Measurements from ENCODE around the gene EXOC1L.

EXOC1L gene

DNA sequence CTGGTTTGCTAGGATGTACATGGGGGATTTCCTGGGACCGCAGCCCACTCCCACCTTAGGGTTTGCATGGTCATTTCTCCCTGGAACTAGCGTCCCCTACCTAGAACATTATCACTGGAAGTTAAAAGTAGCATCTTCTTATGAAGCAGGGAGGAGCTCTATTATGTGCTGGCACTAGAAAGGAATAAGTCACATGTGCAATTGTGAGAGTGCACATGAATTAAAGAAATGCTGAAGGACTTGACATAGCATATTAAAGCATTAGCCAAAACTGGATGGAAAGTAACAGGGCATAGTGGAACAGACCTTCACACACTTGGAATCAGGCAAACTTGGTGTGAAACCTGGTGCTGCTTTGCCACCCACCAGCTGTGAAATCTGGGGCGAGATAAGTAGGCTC lies 2.7 kb downstream of the EXOC1L start:
- Histone ChIP-seq H3K4me3 (ENCODE audit: low read length) (no peak overlapping the region), H3K36me3 (replicated peaks; ENCODE audit: low read depth, low read length) (no peaks in the 10 kb centered on the region), H3K9me3 (ENCODE audit: insufficient read depth, low read length) (no peaks in the 10 kb centered on the region), H2AFZ (ENCODE audit: low read depth, low read length) (no peak overlapping the region), H3K27me3 (ENCODE audit: low read depth, low read length) (no peaks in the 10 kb centered on the region), H3K4me2 (ENCODE audit: low read length) (no peak overlapping the region), H4K20me1 (ENCODE audit: insufficient read depth, low read length) (no peaks in the 10 kb centered on the region), H3K9ac (ENCODE audit: low read length) (no peak overlapping the region), H3K27ac (ENCODE audit: low read length) (no peak overlapping the region), H3K79me2 (ENCODE audit: low read length) (no peaks in the 10 kb centered on the region), H3K4me1 (ENCODE audit: low read length) (no peaks in the 10 kb centered on the region)
- no peak for TF ChIP-seq EZH2phosphoT487 (IDR thresholded peaks at IDR 0.05; ENCODE audit: low read depth)
- TF ChIP-seq, protein P1, sequence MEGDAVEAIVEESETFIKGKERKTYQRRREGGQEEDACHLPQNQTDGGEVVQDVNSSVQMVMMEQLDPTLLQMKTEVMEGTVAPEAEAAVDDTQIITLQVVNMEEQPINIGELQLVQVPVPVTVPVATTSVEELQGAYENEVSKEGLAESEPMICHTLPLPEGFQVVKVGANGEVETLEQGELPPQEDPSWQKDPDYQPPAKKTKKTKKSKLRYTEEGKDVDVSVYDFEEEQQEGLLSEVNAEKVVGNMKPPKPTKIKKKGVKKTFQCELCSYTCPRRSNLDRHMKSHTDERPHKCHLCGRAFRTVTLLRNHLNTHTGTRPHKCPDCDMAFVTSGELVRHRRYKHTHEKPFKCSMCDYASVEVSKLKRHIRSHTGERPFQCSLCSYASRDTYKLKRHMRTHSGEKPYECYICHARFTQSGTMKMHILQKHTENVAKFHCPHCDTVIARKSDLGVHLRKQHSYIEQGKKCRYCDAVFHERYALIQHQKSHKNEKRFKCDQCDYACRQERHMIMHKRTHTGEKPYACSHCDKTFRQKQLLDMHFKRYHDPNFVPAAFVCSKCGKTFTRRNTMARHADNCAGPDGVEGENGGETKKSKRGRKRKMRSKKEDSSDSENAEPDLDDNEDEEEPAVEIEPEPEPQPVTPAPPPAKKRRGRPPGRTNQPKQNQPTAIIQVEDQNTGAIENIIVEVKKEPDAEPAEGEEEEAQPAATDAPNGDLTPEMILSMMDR (IDR thresholded peaks at IDR 0.05; ENCODE audit: low read depth, low read length): no peak

DNA sequence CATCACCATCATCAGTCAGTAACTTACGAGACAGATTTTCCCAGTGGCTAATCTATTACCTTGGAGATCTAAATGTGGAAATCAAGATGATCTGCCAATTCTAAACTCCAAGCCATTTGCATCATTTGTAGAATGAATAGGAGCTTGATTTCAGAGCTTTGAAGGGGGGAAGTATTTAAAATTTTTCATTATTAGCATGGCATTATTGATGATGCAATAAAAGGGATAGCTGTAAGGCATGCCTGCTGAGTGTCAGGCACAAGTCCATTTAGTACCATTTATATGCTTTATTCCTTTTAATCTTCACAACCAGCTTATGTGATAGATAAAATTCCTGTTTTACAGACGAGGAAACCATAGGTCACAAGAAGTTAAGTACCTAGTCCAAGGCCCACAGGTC lies 5.3 kb downstream of the EXOC1L start:
- H3K79me2 ChIP-seq (ENCODE audit: low read length): no peaks in the 10 kb centered on the region
- H3K4me1 ChIP-seq (ENCODE audit: low read length): no peaks in the 10 kb centered on the region
- H3K4me2 ChIP-seq (ENCODE audit: low read length): no peak overlapping the region
- no peak overlapping the region for H2AFZ ChIP-seq (ENCODE audit: low read depth, low read length)
- H3K27me3 ChIP-seq (ENCODE audit: low read depth, low read length): no peaks in the 10 kb centered on the region
- H3K27ac ChIP-seq (ENCODE audit: low read length): no peak overlapping the region
- no peaks in the 10 kb centered on the region for H3K36me3 ChIP-seq (replicated peaks; ENCODE audit: low read depth, low read length)
- no peaks in the 10 kb centered on the region for H3K9me3 ChIP-seq (ENCODE audit: insufficient read depth, low read length)
- TF ChIP-seq, protein P1 (IDR thresholded peaks at IDR 0.05; ENCODE audit: low read depth, low read length): no peak
- no peak for TF ChIP-seq EZH2phosphoT487 (IDR thresholded peaks at IDR 0.05; ENCODE audit: low read depth)
- no peaks in the 10 kb centered on the region for H4K20me1 ChIP-seq (ENCODE audit: insufficient read depth, low read length)
- H3K4me3 ChIP-seq (ENCODE audit: low read length): no peak overlapping the region
- H3K9ac ChIP-seq (ENCODE audit: low read length): no peak overlapping the region

DNA sequence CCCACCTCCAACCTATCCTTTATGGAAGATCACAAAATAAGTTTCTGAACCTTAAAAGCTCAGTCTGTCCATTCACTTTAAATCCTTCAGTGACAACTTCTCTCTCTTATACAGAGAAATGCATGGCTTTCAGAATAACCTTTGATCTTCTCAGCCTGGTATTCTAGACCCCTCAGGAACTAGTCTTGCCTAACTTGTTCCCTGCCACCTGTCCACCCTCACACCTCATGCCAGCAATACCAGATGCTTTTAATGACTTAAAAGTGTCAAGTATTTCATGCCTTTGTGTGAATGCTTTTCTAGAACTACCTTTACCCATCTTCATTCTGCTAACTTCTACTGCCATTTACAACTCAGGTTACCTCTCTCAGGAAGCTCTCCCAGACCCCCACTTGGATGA lies 7.4 kb downstream of the EXOC1L start:
- no peak overlapping the region for H3K4me3 ChIP-seq (ENCODE audit: low read length)
- no peaks in the 10 kb centered on the region for H3K9me3 ChIP-seq (ENCODE audit: insufficient read depth, low read length)
- no peaks in the 10 kb centered on the region for H3K36me3 ChIP-seq (replicated peaks; ENCODE audit: low read depth, low read length)
- peaks cover 4% of the 10 kb centered on the region; the same call in 1 of the 2 replicates for H3K27me3 ChIP-seq (ENCODE audit: low read depth, low read length)
- TF ChIP-seq, protein P1 (IDR thresholded peaks at IDR 0.05; ENCODE audit: low read depth, low read length): no peak
- TF ChIP-seq EZH2phosphoT487 (IDR thresholded peaks at IDR 0.05; ENCODE audit: low read depth): no peak
- H3K4me1 ChIP-seq (ENCODE audit: low read length): no peaks in the 10 kb centered on the region
- no peak overlapping the region for H3K27ac ChIP-seq (ENCODE audit: low read length)
- H3K9ac ChIP-seq (ENCODE audit: low read length): no peak overlapping the region
- no peaks in the 10 kb centered on the region for H3K79me2 ChIP-seq (ENCODE audit: low read length)
- H3K4me2 ChIP-seq (ENCODE audit: low read length): no peak overlapping the region
- H2AFZ ChIP-seq (ENCODE audit: low read depth, low read length): no peak overlapping the region
- no peaks in the 10 kb centered on the region for H4K20me1 ChIP-seq (ENCODE audit: insufficient read depth, low read length)

DNA sequence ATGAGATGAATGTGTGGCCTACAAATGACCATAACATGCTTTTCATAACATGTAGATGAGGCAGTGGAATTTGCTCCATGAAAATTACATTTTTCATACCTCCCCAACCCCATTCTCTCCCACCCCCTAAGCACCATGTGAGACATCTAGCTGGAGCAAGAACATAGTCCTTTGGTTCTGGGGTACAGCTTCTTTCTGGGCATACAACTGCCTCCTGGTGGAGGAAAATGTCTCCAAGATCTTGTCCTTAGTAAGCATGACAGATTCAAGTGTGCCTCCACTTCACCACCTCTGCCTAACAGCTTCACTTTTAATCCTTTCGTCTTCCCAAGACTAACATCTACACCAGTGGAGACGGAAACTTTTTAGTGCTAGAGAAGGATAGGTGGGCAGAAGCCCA lies 8.0 kb downstream of the EXOC1L start:
- Histone ChIP-seq H2AFZ (ENCODE audit: low read depth, low read length) (no peak overlapping the region), H4K20me1 (ENCODE audit: insufficient read depth, low read length) (no peaks in the 10 kb centered on the region), H3K4me2 (ENCODE audit: low read length) (no peak overlapping the region), H3K36me3 (replicated peaks; ENCODE audit: low read depth, low read length) (no peaks in the 10 kb centered on the region), H3K27ac (ENCODE audit: low read length) (no peak overlapping the region), H3K9me3 (ENCODE audit: insufficient read depth, low read length) (no peaks in the 10 kb centered on the region), H3K4me3 (ENCODE audit: low read length) (no peak overlapping the region), H3K4me1 (ENCODE audit: low read length) (no peaks in the 10 kb centered on the region), H3K27me3 (ENCODE audit: low read depth, low read length) (peaks cover 4% of the 10 kb centered on the region; the same call in 1 of the 2 replicates), H3K9ac (ENCODE audit: low read length) (no peak overlapping the region), H3K79me2 (ENCODE audit: low read length) (no peaks in the 10 kb centered on the region)
- no peak for TF ChIP-seq EZH2phosphoT487 (IDR thresholded peaks at IDR 0.05; ENCODE audit: low read depth)
- TF ChIP-seq, protein P1 (IDR thresholded peaks at IDR 0.05; ENCODE audit: low read depth, low read length): 0 out of 2 replicates have a peak, but pooled peaks have one; percentile 6

Data from OCI-LY3 (cell line).